Effector memory CD4-positive, alpha-beta T cell (primary cell): Measurements from ENCODE around the gene GGNBP2.

Source experiments
- DNase-seq, 3 donors: peaks; one replicate each; pipeline ENCODE4 v3.0.0-alpha.2; 2020
- H3K27ac ChIP-seq: 2 replicates; pipeline ENCODE4 v1.7.0; 2013; ENCODE audit warnings: mild to moderate bottlenecking, low read length, moderate library complexity; ENCODE audit not compliant: insufficient read depth, poor library complexity, severe bottlenecking
- H3K27me3 ChIP-seq: replicated peaks from 2 replicates; pipeline ENCODE4 v1.7.0; 2013; ENCODE audit warnings: mild to moderate bottlenecking, low read length; ENCODE audit not compliant: insufficient read depth, control insufficient read depth, poor library complexity, severe bottlenecking
- H3K36me3 ChIP-seq: 2 replicates; pipeline ENCODE4 v1.7.0; 2013; ENCODE audit warnings: mild to moderate bottlenecking, low read length, moderate library complexity; ENCODE audit not compliant: control insufficient read depth, insufficient read depth
- H3K4me1 ChIP-seq: 2 replicates; pipeline ENCODE4 v1.7.0; 2013; ENCODE audit warnings: low read length, mild to moderate bottlenecking; ENCODE audit not compliant: control insufficient read depth, insufficient read depth, poor library complexity, severe bottlenecking
- H3K4me3 ChIP-seq: 2 replicates; pipeline ENCODE4 v1.7.0; 2013; ENCODE audit warnings: low read length, low read depth, mild to moderate bottlenecking; ENCODE audit not compliant: insufficient read depth, poor library complexity, severe bottlenecking
- H3K9me3 ChIP-seq: 2 replicates; pipeline ENCODE4 v1.7.0; 2013; ENCODE audit warnings: mild to moderate bottlenecking, low read length, moderate library complexity; ENCODE audit not compliant: control insufficient read depth

GGNBP2 gene

DNA sequence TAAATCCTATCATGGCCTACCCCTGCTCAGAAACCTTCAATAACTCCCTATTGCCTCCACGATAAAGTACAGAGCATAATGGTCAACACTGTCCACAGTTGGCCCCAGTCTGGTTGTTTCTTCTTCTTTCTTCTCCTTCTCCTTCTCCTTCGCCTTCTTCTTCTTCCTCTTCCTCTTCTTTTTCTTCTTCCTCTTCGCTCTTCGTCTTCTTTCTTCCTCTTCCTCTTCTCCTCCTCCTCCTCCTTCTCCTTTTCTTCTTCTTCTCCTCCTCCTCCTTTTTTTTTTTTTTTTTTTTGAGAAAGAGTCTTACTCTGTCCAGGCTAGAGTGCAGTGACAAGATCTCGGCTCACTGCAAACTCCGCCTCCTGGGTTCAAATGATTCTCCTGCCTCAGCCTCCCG, 80.5 kb downstream of the GGNBP2 start:
- Histone ChIP-seq H3K9me3 (no peaks in the 10 kb centered on the region), H3K27ac (no peak overlapping the region), H3K27me3 (no peaks in the 10 kb centered on the region), H3K36me3 (no peaks in the 10 kb centered on the region), H3K4me1 (no peaks in the 10 kb centered on the region), H3K4me3 (no peak overlapping the region)
- DNase-seq: no peak

DNA sequence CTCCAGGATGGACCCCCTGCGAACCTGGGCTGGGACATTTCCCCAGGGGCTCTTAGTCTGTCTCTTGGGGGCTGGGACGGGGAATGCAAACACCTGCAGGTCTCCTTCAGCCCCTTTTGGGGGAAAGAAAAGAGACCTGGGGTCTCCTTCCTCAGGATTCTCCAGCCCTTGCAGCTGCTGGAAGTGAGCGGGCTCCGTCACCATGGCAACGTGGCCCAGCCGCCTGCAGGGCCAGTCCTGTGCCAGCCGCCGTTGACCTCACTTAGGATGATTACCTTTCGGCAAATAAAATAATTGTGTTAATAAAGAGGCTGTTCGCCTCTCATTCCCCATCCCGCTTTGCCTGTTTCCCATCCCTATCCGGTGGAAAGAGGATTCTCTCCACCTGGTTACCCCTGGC, 82.4 kb downstream of the GGNBP2 start:
- Histone ChIP-seq H3K27ac (no peak overlapping the region), H3K9me3 (no peaks in the 10 kb centered on the region), H3K4me3 (no peak overlapping the region), H3K36me3 (no peaks in the 10 kb centered on the region), H3K4me1 (no peaks in the 10 kb centered on the region), H3K27me3 (no peaks in the 10 kb centered on the region)
- no peak for DNase-seq

DNA sequence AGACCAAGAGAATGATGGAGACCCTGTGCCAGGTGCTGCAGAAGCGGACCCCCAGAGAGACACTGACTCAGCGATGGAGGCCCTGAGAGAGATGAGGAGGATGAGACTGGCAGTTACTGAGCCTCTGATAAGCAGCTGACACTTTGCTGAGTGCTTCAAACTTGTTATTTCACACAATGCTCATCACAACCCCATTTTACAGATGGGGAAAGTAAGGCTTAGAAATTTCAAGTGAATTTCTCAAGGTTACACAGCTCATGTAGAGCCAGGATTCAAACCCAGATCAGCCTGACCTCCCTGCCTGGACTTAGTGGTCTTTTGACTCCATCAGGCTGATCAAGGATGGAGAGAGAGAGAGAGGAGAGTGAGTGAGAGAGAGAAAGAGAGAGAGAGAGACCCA, 83.9 kb downstream of the GGNBP2 start:
- no peaks in the 10 kb centered on the region for H3K4me1 ChIP-seq
- H3K27ac ChIP-seq: no peak overlapping the region
- no peaks in the 10 kb centered on the region for H3K36me3 ChIP-seq
- no peaks in the 10 kb centered on the region for H3K27me3 ChIP-seq
- no peak overlapping the region for H3K4me3 ChIP-seq
- H3K9me3 ChIP-seq: no peaks in the 10 kb centered on the region
- DNase-seq: no peak

GRCh38 chr17:36629252-36629847, 84.6 kb downstream of the GGNBP2 start:
- peak; percentile 50 to 65 (median 59) for DNase-seq
- H3K36me3 ChIP-seq: no peaks in the 10 kb centered on the region
- H3K4me3 ChIP-seq: no peak overlapping the region
- no peaks in the 10 kb centered on the region for H3K27me3 ChIP-seq
- no peaks in the 10 kb centered on the region for H3K4me1 ChIP-seq
- no peaks in the 10 kb centered on the region for H3K9me3 ChIP-seq
- H3K27ac ChIP-seq: no peak overlapping the region

DNA sequence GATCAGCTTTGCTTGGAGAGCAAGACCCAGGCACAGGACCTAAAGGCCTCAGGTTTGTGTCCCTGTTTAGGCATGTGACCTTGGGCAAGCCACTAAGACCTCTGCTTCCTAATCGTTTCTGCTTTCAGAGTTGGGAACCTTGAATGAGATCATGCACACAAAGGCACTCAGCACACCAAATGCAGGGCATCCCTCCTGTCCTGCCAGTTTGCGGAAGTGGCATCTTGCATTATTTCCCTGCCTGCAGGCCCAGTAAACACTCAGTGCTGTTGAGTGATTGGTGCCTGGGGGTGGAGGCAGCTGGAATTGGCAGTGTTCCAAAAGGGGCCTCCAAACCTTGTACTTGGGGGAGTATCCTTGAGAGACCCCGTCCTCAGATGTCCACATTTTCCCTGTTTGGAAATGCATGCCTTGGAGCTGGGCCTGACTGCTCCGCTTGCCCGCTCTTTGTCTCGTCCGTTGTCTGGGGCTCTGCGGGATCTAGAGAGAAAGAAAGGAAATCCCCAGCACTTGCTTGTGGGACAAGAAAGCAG, 85.3 kb downstream of the GGNBP2 start:
- DNase-seq: no peak
- H3K36me3 ChIP-seq: no peaks in the 10 kb centered on the region
- no peaks in the 10 kb centered on the region for H3K9me3 ChIP-seq
- no peak overlapping the region for H3K4me3 ChIP-seq
- no peaks in the 10 kb centered on the region for H3K27me3 ChIP-seq
- H3K4me1 ChIP-seq: no peaks in the 10 kb centered on the region
- no peak overlapping the region for H3K27ac ChIP-seq

GRCh38 chr17:36631022-36631421, 86.3 kb downstream of the GGNBP2 start:
- Histone ChIP-seq H3K9me3 (no peaks in the 10 kb centered on the region), H3K27me3 (peaks cover 5% of the 10 kb centered on the region)

GRCh38 chr17:36632916-36633771, 88.4 kb downstream of the GGNBP2 start:
- no peak for DNase-seq
- H3K27me3 ChIP-seq: peaks cover 5% of the 10 kb centered on the region
- no peaks in the 10 kb centered on the region for H3K9me3 ChIP-seq
- H3K36me3 ChIP-seq: no peaks in the 10 kb centered on the region
- H3K27ac ChIP-seq: no peak overlapping the region
- no peaks in the 10 kb centered on the region for H3K4me1 ChIP-seq
- no peak overlapping the region for H3K4me3 ChIP-seq

More at GRCh38 chr17:36631022-36631421, 86.3 kb downstream of the GGNBP2 start:
- no peak for DNase-seq
- no peak overlapping the region for H3K4me3 ChIP-seq
- no peaks in the 10 kb centered on the region for H3K36me3 ChIP-seq
- H3K4me1 ChIP-seq: no peaks in the 10 kb centered on the region
- H3K27ac ChIP-seq: no peak overlapping the region
